AG20443 (cell line): ENCODE measurements around the gene GRN.
"Not testable (repeated sequence)": the region's sequence is repeated elsewhere in the genome, so short reads cannot be mapped to it uniquely, and the experiment has no call there.

Source experiments
- DNase-seq: peaks from one replicate; pipeline ENCODE4 v3.0.0; 2012; ENCODE audit warnings: low spot score, mixed read lengths

Gene GRN

GRCh38 chr17:44346064-44346844 lies 1.2 kb downstream of the GRN start:
- no peak for DNase-seq

GRCh38 chr17:44347206-44348055 lies 2.3 kb downstream of the GRN start:
- DNase-seq, result not testable (repeated sequence)

GRCh38 chr17:44348234-44348987 lies 3.3 kb downstream of the GRN start:
- DNase-seq, result peak; percentile 71

GRCh38 chr17:44348988-44349364 lies 3.9 kb downstream of the GRN start:
- DNase-seq, result no peak

GRCh38 chr17:44349553-44350070 lies 4.5 kb downstream of the GRN start:
- DNase-seq, result no peak

GRCh38 chr17:44350733-44351226 lies 5.7 kb downstream of the GRN start:
- peak; percentile 83 for DNase-seq

GRCh38 chr17:44351464-44351863 lies 6.4 kb downstream of the GRN start:
- DNase-seq, result no peak

- DNase-seq, result no peak
Measured at GRCh38 chr17:44351961-44352827, 7.1 kb downstream of the GRN start.

GRCh38 chr17:44352828-44353671 lies 7.9 kb downstream of the GRN start:
- DNase-seq, result no peak

GRCh38 chr17:44353672-44354331 lies 8.7 kb downstream of the GRN start:
- DNase-seq, result peak; percentile 72

- peak; percentile 66 for DNase-seq
Measured at GRCh38 chr17:44354582-44355561, 9.8 kb downstream of the GRN start.

- DNase-seq, result no peak
Measured at GRCh38 chr17:44355642-44356099, 10.6 kb downstream of the GRN start.

GRCh38 chr17:44356241-44356640 lies 11.1 kb downstream of the GRN start:
- DNase-seq, result no peak

GRCh38 chr17:44358066-44358465 lies 13.0 kb downstream of the GRN start:
- DNase-seq, result no peak

- DNase-seq, result no peak
Measured at GRCh38 chr17:44359006-44359405, 13.9 kb downstream of the GRN start.

- no peak for DNase-seq
Measured at GRCh38 chr17:44359458-44360143, 14.5 kb downstream of the GRN start.

GRCh38 chr17:44360144-44360533 lies 15.0 kb downstream of the GRN start:
- DNase-seq, result no peak

- DNase-seq, result no peak
Measured at GRCh38 chr17:44360826-44361225, 15.7 kb downstream of the GRN start.
